Measurements from ENCODE around the gene CTTNBP2. TPM values are rescaled to one million over a fixed set of nuclear protein-coding genes. Genes with fewer than 3 reads are reported as not detected.

CTTNBP2 gene
- total and polyA plus RNA-seq, 2 of the 4 experiments (the other 2 are of a cell fraction), result 6.6 to 11.3 TPM

GRCh38 chr7:117912421-117912820 lies 39.2 kb upstream of the CTTNBP2 start:
- Histone ChIP-seq H2BK5ac (ENCODE audit: low read depth, low read length, poor library complexity, severe bottlenecking) (no peak overlapping the region), H4K91ac (ENCODE audit: insufficient read depth, low read depth, low read length) (no peak overlapping the region), H2BK15ac (ENCODE audit: low read depth, low read length) (no peak overlapping the region), H3K4me2 (ENCODE audit: low read depth, low read length) (no peak overlapping the region), H3K23ac (ENCODE audit: low read depth, low read length) (no peak overlapping the region), H3K9me3 (ENCODE audit: control insufficient read depth, insufficient read depth, low read length) (no peaks in the 10 kb centered on the region), H2BK120ac (ENCODE audit: low read depth, low read length) (no peak overlapping the region), H2AFZ (replicated peaks; ENCODE audit: low read length, poor library complexity) (no peak overlapping the region), H3K4me1 (ENCODE audit: control insufficient read depth, insufficient read depth, low read length) (no peaks in the 10 kb centered on the region), H4K8ac (ENCODE audit: low read depth in 2 of 2, low read length in 2 of 2) (no peak overlapping the region), H3K79me1 (ENCODE audit: low read depth in 1 of 2, low read length in 2 of 2) (no peaks in the 10 kb centered on the region), H2AK5ac (ENCODE audit: low read depth, low read length) (no peak overlapping the region), H3K36me3 (ENCODE audit: control insufficient read depth, insufficient read depth, low read length) (no peaks in the 10 kb centered on the region), H3K18ac (ENCODE audit: low read depth, low read length) (no peak overlapping the region), H3K9me1 (ENCODE audit: insufficient read depth, low read length) (no peaks in the 10 kb centered on the region), H3K14ac (replicated peaks; ENCODE audit: low read depth, low read length) (no peak overlapping the region), H2AK9ac (replicated peaks; ENCODE audit: low read depth, low read length, poor library complexity) (no peak overlapping the region), H3K27ac (ENCODE audit: insufficient read depth, low read length) (no peak overlapping the region), H3K27me3 (ENCODE audit: control insufficient read depth, insufficient read depth, low read length) (no peaks in the 10 kb centered on the region), H3K56ac (ENCODE audit: extremely low read depth, insufficient read depth, low read length) (no peak overlapping the region), H4K5ac (ENCODE audit: low read depth, low read length) (no peak overlapping the region), H3K4ac (ENCODE audit: low read depth, low read length) (no peak overlapping the region), H3K9ac (ENCODE audit: low read depth, low read length) (no peak overlapping the region), H2BK20ac (ENCODE audit: low read depth, low read length) (no peak overlapping the region), H4K20me1 (ENCODE audit: insufficient read depth, low read length) (no peaks in the 10 kb centered on the region), H3K4me3 (ENCODE audit: insufficient read depth, low read depth, low read length) (no peak overlapping the region)
- in situ Hi-C loops (cut with MboI; ENCODE audit: low sequenced_read_pairs) (no loop called here), dilution Hi-C loops (cut with HindIII; ENCODE audit: low sequenced_read_pairs, unreplicated experiment) (no loop called here), intact Hi-C loops (cut with micrococcal nuclease) (no loop called here)
- WGBS, 2 experiments (ENCODE audit: extremely low coverage in 2 of 2, insufficient read length in 1 of 2), result no CpG with 5 or more reads among the region's 2 CpGs
- ChIA-PET POLR2A (ENCODE audit: unreplicated experiment) (interaction anchor here (0.7 kb wide), 1 partner anchor 17 kb away, joined by 8 read pairs; no protein-coding TSS in a partner anchor), CTCF (no interaction called here)
- no TSS peak for BruUV-seq (replicated peaks)
- ATAC-seq (ENCODE audit: low read depth) (no peak), DNase-seq (no peak)
- TF ChIP-seq CEBPB (IDR thresholded peaks at IDR 0.05; ENCODE audit: low read depth, low read length) (no peak), RAD21 (IDR thresholded peaks at IDR 0.05; ENCODE audit: low read length) (no peak), MAFK (IDR thresholded peaks at IDR 0.05; ENCODE audit: low read depth, low read length) (no peak)
- TF ChIP-seq, protein P1, sequence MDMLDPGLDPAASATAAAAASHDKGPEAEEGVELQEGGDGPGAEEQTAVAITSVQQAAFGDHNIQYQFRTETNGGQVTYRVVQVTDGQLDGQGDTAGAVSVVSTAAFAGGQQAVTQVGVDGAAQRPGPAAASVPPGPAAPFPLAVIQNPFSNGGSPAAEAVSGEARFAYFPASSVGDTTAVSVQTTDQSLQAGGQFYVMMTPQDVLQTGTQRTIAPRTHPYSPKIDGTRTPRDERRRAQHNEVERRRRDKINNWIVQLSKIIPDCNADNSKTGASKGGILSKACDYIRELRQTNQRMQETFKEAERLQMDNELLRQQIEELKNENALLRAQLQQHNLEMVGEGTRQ (IDR thresholded peaks at IDR 0.05; ENCODE audit: low read depth, low read length), result no peak
